Body of pancreas (tissue), 4 donors: Measurements from ENCODE around the gene ATP6V1A. TPM values are rescaled to one million over a fixed set of nuclear protein-coding genes. Genes with fewer than 3 reads are reported as not detected.

Source experiments
- ATAC-seq: fragments of 150-250 bp; one replicate; pipeline ENCODE4 v1.9.1; 2016
- DNase-seq, 4 donors: peaks; one replicate each; pipeline ENCODE4 v3.0.0-alpha.2; 2019
- H3K27ac ChIP-seq, 4 donors: fragments of 200-600 bp; sonication (generic); 1 replicate in 3 of 4; 2 replicates in 1 of 4; pipeline versions ENCODE4 v1.5.1 to v1.6.1; 2016 to 2019; ENCODE audit warnings: mild to moderate bottlenecking in 1 of 4, mixed read lengths in 1 of 4, moderate library complexity in 1 of 4
- H3K27me3 ChIP-seq, 2 donors: fragments of 200-600 bp; sonication (generic); one replicate each; pipeline ENCODE4 v1.6.0; 2016; ENCODE audit warnings: mild to moderate bottlenecking in 1 of 2
- H3K36me3 ChIP-seq, 2 donors: fragments of 200-600 bp; sonication (generic); replicated peaks in 1 of 2; 2 replicates each; pipeline ENCODE4 v1.5.1; 2016; ENCODE audit warnings: low read depth in 2 of 2; ENCODE audit not compliant: insufficient read depth in 1 of 2
- H3K4me1 ChIP-seq: fragments of 200-600 bp; sonication (generic); one replicate; pipeline ENCODE4 v1.6.0; 2016
- H3K4me3 ChIP-seq, 2 donors: fragments of 200-600 bp; sonication (generic); 1 replicate in 1 of 2; 2 replicates in 1 of 2; pipeline ENCODE4 v1.5.1; 2016 to 2019
- H3K9me3 ChIP-seq, 3 donors: fragments of 200-600 bp; sonication (generic); 1 replicate in 2 of 3; 2 replicates in 1 of 3; pipeline ENCODE4 v1.5.1; 2016
- CTCF ChIP-seq, 7 experiments: fragments of 450-650 bp in 4 of 7; fragments of 200-600 bp in 3 of 7; sonication (generic) in 3 of 7; IDR thresholded peaks; one replicate each; pipeline ENCODE4 v1.5.1; 2016 to 2019; ENCODE audit warnings: antibody characterized with exemption in 7 of 7
- POLR2A ChIP-seq, 3 donors: fragments of 450-650 bp; IDR thresholded peaks; one replicate each; pipeline ENCODE4 v1.6.1; 2016; ENCODE audit warnings: antibody characterized with exemption in 3 of 3, mild to moderate bottlenecking in 2 of 3
- WGBS, 2 donors: methylation state at CpG; one replicate each; pipeline ENCODE4 v1.1.5; 2017; 5-methylcytosine and 5-hydroxymethylcytosine counted together
- intact Hi-C: fragments of 100-400 bp; cut with DNase I; formaldehyde crosslinking; loops from one replicate; pipeline ENCODE4 v1.15.1; 2023
- total RNA-seq, 2 donors: library from RNA; depleted of rRNA; stranded (reverse); fragments of >200 nt; gene quantifications; one replicate each; pipeline ENCODE4 v1.1.0, GENCODE V29; 2016

ATP6V1A gene
- total RNA-seq, 2 donors from 2014 or later, result 25.4 to 31.3 TPM

DNA sequence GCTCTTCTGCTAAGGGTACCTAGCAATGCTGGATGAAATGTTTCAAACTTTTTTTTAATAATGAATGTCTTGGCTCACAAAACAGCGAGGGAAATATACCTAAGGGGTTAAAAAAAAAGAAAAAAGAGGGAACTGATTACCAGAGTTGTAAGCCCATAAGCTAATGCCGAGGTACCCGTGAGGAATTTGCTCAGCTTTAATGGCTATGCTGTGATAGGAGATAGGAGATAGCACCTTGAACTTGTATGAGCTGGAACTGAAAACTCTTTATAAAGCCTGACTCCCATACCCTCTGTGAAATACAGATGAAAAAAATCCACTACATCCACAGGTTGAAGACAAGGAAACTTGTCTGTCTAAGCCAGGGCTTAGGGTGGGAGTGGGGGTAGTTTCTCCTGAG is 105.7 kb downstream of the ATP6V1A start:
- no peaks in the 10 kb centered on the region for H3K36me3 ChIP-seq
- intact Hi-C loops, result no loop called here
- H3K27me3 ChIP-seq, result no peaks in the 10 kb centered on the region
- no peak for TF ChIP-seq POLR2A (IDR thresholded peaks at IDR 0.05)
- no peak for TF ChIP-seq CTCF (IDR thresholded peaks at IDR 0.05)
- DNase-seq, result no peak
- H3K4me1 ChIP-seq, result no peaks in the 10 kb centered on the region
- H3K9me3 ChIP-seq, result no peaks in the 10 kb centered on the region
- no peak for ATAC-seq
- no peak overlapping the region for H3K27ac ChIP-seq
- no peak overlapping the region for H3K4me3 ChIP-seq
- 40 to 57% methylated on average over 3 of the region's 3 CpGs for WGBS, 2 donors

Other genes with a start within 250 kb of the ATP6V1A start
- 10 to 100 TPM; 19.2 to 21.1 TPM for gene SPICE1, start 231.9 kb upstream of the ATP6V1A start, total RNA-seq
- gene SIDT1, start 214.5 kb upstream of the ATP6V1A start, total RNA-seq, result 1 to 10 TPM; 1.6 to 8.8 TPM
- 10 to 100 TPM; 10.5 to 13.2 TPM for gene USF3, start 50.4 kb upstream of the ATP6V1A start, total RNA-seq
- 10 to 100 TPM; 32.2 to 93.6 TPM for gene NAA50, start 786 bp upstream of the ATP6V1A start, total RNA-seq
- 10 to 100 TPM; 18.5 to 27.0 TPM for gene GRAMD1C, start 91.8 kb downstream of the ATP6V1A start, total RNA-seq
- 1 to 10 TPM; 5.6 to 7.0 TPM for gene ZDHHC23, start 201.0 kb downstream of the ATP6V1A start, total RNA-seq